ENCODE results near the gene EMC7.
"Not testable (repeated sequence)": the region's sequence is repeated elsewhere in the genome, so short reads cannot be mapped to it uniquely, and the experiment has no call there.

EMC7 gene

DNA sequence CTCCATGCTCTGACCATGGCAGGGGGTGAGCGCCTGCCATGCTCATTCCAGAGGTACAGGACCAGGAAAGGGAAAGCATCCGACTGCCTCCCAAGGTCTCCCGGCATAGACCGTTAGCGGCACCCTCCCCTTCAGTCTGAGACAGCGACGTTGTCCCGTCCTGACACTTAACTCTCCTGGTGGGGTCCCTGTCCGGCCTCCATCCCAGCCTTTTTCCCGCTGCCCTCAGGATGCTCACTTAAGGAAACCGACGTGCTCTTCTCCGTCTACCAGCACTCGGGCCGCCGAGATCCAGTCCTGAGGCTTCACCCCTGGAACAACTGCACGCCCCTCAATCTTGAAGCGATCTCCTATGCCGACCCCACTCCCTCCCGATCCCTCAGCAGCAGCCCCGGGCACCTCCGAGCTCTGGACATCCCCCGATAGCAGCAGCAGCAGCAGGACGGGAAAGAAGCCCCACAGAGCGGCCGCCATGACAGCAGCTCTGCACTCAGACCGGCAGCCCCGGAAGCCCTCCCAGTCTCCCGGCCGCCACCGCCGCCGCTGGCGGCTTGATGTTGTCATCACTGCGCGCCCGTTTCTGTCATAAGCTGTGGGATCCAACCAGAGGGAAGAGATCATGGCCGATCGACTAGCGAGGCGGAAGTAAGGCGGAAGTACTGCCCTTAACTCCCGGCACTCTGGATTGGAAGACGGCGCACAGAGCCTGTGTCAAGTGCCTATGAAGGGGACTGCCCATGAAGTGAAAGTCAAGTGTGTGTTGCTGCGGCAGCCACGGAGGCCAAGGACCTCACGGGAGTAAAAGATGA lies at the start of gene EMC7, which contains the start of gene PGBD4:
Gene EMC7 (minus strand): TSS at position 497 of the 809 bp plus-strand sequence. CDS start 23 bp downstream, at position 474.
Gene PGBD4 (plus strand): TSS at position 718 of the 809 bp plus-strand sequence. CDS start 449 bp downstream, outside the sequence.
- peak; percentile 99 for DNase-seq (ENCODE audit: low read depth)

GRCh38 chr15:34147371-34148140 lies 45.9 kb upstream of the EMC7 start:
- DNase-seq (ENCODE audit: low read depth), result no peak

- DNase-seq (ENCODE audit: low read depth), result no peak
Measured at GRCh38 chr15:34133511-34133910, 31.8 kb upstream of the EMC7 start.

GRCh38 chr15:34132881-34133280 lies 31.2 kb upstream of the EMC7 start:
- no peak for DNase-seq (ENCODE audit: low read depth)

GRCh38 chr15:34128898-34129297 lies 27.2 kb upstream of the EMC7 start:
- no peak for DNase-seq (ENCODE audit: low read depth)

GRCh38 chr15:34126522-34126921 lies 24.9 kb upstream of the EMC7 start:
- no peak for DNase-seq (ENCODE audit: low read depth)

DNA sequence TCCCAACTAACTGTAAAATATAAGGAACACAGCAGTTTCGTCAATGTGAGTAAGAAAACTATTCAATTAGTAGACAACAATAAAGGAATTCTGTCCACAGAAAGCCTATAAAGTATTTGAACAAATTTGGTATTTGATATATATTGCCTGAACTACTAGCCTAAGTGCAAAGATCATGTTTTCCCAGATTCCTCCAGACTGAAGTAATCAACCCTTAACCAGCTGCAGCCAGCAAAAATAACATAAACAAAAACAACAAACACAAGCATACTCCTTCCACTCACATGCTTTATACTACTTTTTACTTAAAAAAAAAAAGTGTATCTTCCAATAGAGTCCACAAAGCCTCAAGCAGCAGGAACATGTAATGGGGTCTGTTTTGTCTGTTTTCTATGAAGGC lies 24.3 kb upstream of the EMC7 start:
- DNase-seq (ENCODE audit: low read depth), result no peak

DNA sequence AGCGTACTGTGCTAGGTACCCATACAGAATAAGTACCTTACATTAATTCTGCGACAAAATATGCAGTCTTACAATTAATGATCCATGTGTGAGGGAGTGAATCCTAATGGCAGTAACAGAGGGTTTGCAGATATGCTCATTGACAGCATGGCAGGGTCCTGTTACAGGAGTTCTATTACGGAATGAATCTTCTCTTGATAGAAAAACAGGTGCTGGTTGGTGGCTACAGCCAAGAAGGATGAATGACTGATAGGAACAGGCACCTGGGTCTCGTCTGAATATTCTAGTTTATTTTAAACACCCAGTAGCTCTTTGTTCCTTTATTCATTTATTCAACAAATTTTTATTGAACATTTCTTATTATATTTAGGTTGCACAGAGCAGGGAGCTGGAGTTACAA lies 23.0 kb upstream of the EMC7 start:
- DNase-seq (ENCODE audit: low read depth), result no peak

GRCh38 chr15:34122771-34123183 lies 21.1 kb upstream of the EMC7 start:
- no peak for DNase-seq (ENCODE audit: low read depth)

GRCh38 chr15:34121786-34122185 lies 20.1 kb upstream of the EMC7 start:
- DNase-seq (ENCODE audit: low read depth), result not testable (repeated sequence)

- DNase-seq (ENCODE audit: low read depth), result not testable (repeated sequence)
Measured at GRCh38 chr15:34120420-34120819, 18.8 kb upstream of the EMC7 start.

DNA sequence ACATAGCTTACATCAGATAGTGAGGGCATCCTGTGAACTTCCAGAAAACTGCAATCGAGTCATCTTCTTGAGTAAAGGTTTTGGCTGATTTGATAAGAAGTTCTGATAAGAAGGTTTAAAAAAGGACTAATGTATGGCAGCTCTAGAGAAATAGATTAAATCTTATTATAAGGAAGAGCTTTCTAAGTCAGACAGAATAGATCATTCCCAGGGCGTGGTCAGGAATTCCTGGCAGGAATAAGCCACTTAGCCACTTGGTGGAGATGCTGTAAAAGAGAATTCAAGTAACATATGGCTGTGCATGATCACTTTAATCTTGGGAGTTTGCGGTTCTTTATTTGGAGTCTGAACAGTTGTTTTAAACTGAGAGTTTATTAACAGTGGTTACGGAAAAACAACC lies 17.6 kb upstream of the EMC7 start:
- no peak for DNase-seq (ENCODE audit: low read depth)

DNA sequence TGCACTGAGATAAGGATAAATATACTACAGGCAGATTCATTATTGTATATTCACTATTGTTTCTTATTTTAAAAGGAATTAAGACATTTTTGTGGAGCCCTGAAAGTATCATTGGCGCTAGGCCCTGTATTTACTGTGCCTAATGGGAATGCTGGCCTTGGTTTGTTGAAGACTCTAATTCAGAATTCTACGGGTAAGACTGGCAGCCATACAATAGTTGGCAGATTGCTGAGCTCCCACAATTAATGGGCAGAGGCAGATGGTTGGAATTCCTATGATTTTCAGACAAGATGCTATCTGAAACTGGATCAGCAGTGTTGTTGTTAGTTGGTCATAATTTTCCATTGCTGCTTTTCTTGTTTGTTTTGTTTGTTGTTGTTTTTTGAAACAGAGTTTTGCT lies 15.0 kb upstream of the EMC7 start:
- DNase-seq (ENCODE audit: low read depth), result no peak

GRCh38 chr15:34114739-34115138 lies 13.1 kb upstream of the EMC7 start:
- DNase-seq (ENCODE audit: low read depth), result no peak

DNA sequence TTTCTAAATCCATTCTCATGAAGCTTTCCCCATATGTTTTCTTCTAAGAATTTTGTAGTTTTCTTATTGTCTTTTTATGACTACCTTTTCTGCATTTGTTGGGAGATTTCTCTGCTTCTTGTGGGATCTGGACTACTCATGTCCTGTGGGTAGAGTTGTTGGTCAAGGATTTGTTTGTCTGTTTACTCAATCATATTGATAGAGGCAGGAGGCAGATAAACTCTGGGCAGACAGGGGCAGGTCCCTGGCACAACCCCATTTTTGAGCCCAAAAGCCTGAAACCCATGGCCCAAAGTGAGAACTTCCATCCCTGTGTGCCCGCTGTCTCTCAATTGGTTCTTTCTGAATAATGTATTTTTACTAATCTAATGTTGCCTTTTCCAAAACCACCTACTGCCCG lies 12.6 kb upstream of the EMC7 start:
- no peak for DNase-seq (ENCODE audit: low read depth)

DNA sequence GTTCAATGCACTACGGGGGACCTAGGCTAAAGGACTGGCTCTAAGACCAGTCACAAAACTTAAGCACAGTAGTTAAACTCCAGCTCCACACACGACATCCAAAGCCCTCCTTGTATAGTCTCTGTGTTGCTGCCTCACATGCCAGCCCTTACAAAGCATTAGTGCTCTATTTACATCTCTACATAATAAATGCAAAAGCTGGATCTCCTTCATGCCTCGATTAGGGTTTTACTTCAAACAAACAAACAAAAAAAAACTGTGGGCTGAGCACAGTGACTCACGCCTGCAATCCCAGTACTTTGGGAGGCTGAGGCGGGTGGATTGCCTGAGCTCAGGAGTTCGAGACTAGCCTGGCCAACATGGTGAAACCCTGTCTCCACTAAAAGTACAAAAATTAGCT lies 9.8 kb upstream of the EMC7 start:
- no peak for DNase-seq (ENCODE audit: low read depth)

GRCh38 chr15:34109797-34110663 lies 8.4 kb upstream of the EMC7 start:
- no peak for DNase-seq (ENCODE audit: low read depth)

DNA sequence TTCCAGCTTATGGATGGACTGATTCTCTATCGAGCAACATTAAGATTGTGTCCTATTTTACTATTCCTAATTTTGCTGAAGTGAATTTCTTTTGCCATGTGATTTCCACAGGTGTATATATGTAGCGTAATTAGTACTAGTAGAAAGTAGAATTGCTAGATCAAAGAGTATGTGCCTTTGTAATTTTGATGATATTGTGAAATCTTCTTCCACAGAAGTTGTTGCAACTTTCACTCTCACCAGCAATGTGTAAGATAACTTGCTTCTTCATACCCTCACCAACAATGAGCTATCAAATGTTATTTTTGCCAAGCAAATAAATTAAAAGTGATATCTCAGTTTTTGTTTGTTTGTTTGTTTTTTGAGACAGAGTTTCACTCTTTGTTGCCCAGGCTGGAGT lies 5.7 kb upstream of the EMC7 start:
- DNase-seq (ENCODE audit: low read depth), result no peak

GRCh38 chr15:34106423-34106822 lies 4.8 kb upstream of the EMC7 start:
- no peak for DNase-seq (ENCODE audit: low read depth)

DNA sequence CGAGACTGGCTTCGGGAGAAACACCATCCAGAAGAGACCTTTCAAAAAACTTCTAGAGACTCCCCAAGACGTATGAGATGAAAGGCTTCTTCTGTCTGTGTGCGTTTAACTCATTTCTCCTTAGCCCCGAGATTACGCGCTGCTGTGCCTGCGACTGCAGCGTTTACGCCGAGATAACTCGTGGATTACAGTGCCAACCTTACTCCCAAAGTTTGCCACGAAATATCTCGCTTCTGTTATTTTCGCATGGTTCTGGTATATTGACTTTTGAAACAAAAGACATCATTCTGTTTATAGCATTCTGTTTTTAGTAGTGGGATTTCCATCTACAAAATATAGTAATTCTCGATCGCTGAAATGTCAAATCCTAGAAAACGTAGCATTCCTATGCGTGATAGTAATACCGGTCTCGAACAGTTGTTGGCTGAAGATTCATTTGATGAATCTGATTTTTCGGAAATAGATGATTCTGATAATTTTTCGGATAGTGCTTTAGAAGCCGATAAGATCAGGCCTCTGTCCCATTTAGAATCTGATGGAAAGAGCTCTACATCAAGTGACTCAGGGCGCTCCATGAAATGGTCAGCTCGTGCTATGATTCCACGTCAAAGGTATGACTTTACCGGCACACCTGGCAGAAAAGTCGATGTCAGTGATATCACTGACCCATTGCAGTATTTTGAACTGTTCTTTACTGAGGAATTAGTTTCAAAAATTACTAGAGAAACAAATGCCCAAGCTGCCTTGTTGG lies 688 bp upstream of the EMC7 start:
- DNase-seq (ENCODE audit: low read depth), result no peak

- DNase-seq (ENCODE audit: low read depth), result no peak
Measured at GRCh38 chr15:34099914-34100313, 1.7 kb downstream of the EMC7 start.

- no peak for DNase-seq (ENCODE audit: low read depth)
Measured at GRCh38 chr15:34085746-34086145, 15.9 kb downstream of the EMC7 start.
